Measurements from ENCODE around the gene SHOC1. TPM values are rescaled to one million over a fixed set of nuclear protein-coding genes. Genes with fewer than 3 reads are reported as not detected.

The SHOC1 gene
- total RNA-seq, 1 experiment from 2014 or later = 1.1 TPM

- Histone ChIP-seq H4K20me1 (ENCODE audit: insufficient read depth) (no peaks in the 10 kb centered on the region), H3K27me3 (ENCODE audit: insufficient read depth, low read length) (no peaks in the 10 kb centered on the region), H3K4me1 (ENCODE audit: control insufficient read depth in 1 of 2, insufficient read depth in 2 of 2, low read length in 2 of 2) (peaks cover 0 to 4% of the 10 kb centered on the region in 2 experiments; a peak in 1 of 4 replicates), H3K9me2 (ENCODE audit: insufficient read depth) (no peaks in the 10 kb centered on the region), H3K9ac (ENCODE audit: low read length) (no peak overlapping the region), H3K79me2 (ENCODE audit: insufficient read depth, low read length) (no peaks in the 10 kb centered on the region), H2AFZ (ENCODE audit: low read depth, low read length, poor library complexity, severe bottlenecking) (no peak overlapping the region), H3K9me3 (ENCODE audit: control insufficient read depth in 1 of 2, insufficient read depth in 1 of 2, low read depth in 1 of 2, low read length in 2 of 2) (no peaks in the 10 kb centered on the region), H3K36me3 (ENCODE audit: control insufficient read depth in 1 of 2, insufficient read depth in 2 of 2, low read length in 2 of 2) (no peaks in the 10 kb centered on the region), H3K4me2 (ENCODE audit: low read length) (no peak overlapping the region), H3K27ac (ENCODE audit: low read depth, low read length) (no peak overlapping the region), H3K4me3 (replicated peaks in 1 of 2; ENCODE audit: low read depth in 1 of 2, low read length in 2 of 2) (no peak overlapping the region)
- intact Hi-C loops (cut with micrococcal nuclease) = loop anchor here (10.0 kb wide), 2 partner anchors 171 to 599 kb away; partner anchors contain the start of gene PTGR1
- ChIA-PET POLR2A (no interaction called here), CTCF (no interaction called here), RAD21 (ENCODE audit: low non-redundant PET in 1 of 2, low total read pairs in 2 of 2, uncharacterized antibody in 2 of 2, unreplicated experiment in 2 of 2) (no interaction called here)
- DNase-seq (ENCODE audit: low read depth, low spot score) (no peak), ATAC-seq (no peak)
- TF ChIP-seq FOSL1 (IDR thresholded peaks at IDR 0.05; ENCODE audit: low read depth) (no peak), POLR2AphosphoS5 (IDR thresholded peaks at IDR 0.05; ENCODE audit: low read depth, low read length) (no peak), EZH2phosphoT487 (IDR thresholded peaks at IDR 0.05; ENCODE audit: borderline replicate concordance) (no peak), SP1 (IDR thresholded peaks at IDR 0.05; ENCODE audit: low read depth) (no peak), EZH2 (IDR thresholded peaks at IDR 0.05) (no peak), SIN3A (IDR thresholded peaks at IDR 0.05; ENCODE audit: low read depth) (no peak), YY1 (IDR thresholded peaks at IDR 0.05; ENCODE audit: extremely low read depth, insufficient replicate concordance, low read depth, low read length) (no peak), EGR1 (IDR thresholded peaks at IDR 0.05; ENCODE audit: low read depth) (no peak), ZBTB33 (IDR thresholded peaks at IDR 0.05; ENCODE audit: extremely low read depth, insufficient replicate concordance, low read length) (no peak), REST (IDR thresholded peaks at IDR 0.05; ENCODE audit: low read depth) (no peak), SRF (IDR thresholded peaks at IDR 0.05; ENCODE audit: low read depth) (no peak), ZNF274 (IDR thresholded peaks at IDR 0.05; ENCODE audit: low read depth, low read length) (no peak), POLR2A (IDR thresholded peaks at IDR 0.05; ENCODE audit: borderline replicate concordance, extremely low read depth, insufficient read depth, insufficient read length) (no peak)
- BruUV-seq (replicated peaks) = no TSS peak
Measured at GRCh38 chr9:111766066-111766465, 28.7 kb downstream of the SHOC1 start.
